BLaER1 treated with 17β-estradiol and CSF1 and Interleukin-3, amounts not matched to agents 10 nM and 100 nM (cell line): ENCODE results near the gene DDX54.

Experiments used
- H3K27ac ChIP-seq, 11 experiments: shearing (Covaris generic); formaldehyde crosslinking; 2 replicates each; pipeline ENCODE4 v1.8.1; 2022
- H3K27me3 ChIP-seq, 11 experiments: shearing (Covaris generic); formaldehyde crosslinking; 2 replicates each; pipeline ENCODE4 v1.8.1; 2022
- H3K36me3 ChIP-seq, 11 experiments: shearing (Covaris generic); formaldehyde crosslinking; 2 replicates each; pipeline ENCODE4 v1.8.1; 2022
- H3K4me1 ChIP-seq, 10 experiments: shearing (Covaris generic); formaldehyde crosslinking; 2 replicates each; pipeline ENCODE4 v1.8.1; 2022
- H3K4me2 ChIP-seq, 11 experiments: shearing (Covaris generic); formaldehyde crosslinking; 2 replicates each; pipeline ENCODE4 v1.8.1; 2022
- H3K4me3 ChIP-seq, 10 experiments: shearing (Covaris generic); formaldehyde crosslinking; 2 replicates each; pipeline ENCODE4 v1.8.1; 2022
- H3K9ac ChIP-seq, 11 experiments: shearing (Covaris generic); formaldehyde crosslinking; 2 replicates each; pipeline ENCODE4 v1.8.1; 2022
- H3K9me3 ChIP-seq, 11 experiments: shearing (Covaris generic); formaldehyde crosslinking; replicated peaks in 1 of 11; 2 replicates each; pipeline ENCODE4 v1.8.1; 2022
- H4K20me1 ChIP-seq, 11 experiments: shearing (Covaris generic); formaldehyde crosslinking; 2 replicates each; pipeline ENCODE4 v1.8.1; 2022
- Cebpa-rat ChIP-seq, 11 experiments: shearing (Covaris generic); IDR thresholded peaks; 2 replicates each; pipeline ENCODE4 v1.8.1; 2022

DDX54 gene

DNA sequence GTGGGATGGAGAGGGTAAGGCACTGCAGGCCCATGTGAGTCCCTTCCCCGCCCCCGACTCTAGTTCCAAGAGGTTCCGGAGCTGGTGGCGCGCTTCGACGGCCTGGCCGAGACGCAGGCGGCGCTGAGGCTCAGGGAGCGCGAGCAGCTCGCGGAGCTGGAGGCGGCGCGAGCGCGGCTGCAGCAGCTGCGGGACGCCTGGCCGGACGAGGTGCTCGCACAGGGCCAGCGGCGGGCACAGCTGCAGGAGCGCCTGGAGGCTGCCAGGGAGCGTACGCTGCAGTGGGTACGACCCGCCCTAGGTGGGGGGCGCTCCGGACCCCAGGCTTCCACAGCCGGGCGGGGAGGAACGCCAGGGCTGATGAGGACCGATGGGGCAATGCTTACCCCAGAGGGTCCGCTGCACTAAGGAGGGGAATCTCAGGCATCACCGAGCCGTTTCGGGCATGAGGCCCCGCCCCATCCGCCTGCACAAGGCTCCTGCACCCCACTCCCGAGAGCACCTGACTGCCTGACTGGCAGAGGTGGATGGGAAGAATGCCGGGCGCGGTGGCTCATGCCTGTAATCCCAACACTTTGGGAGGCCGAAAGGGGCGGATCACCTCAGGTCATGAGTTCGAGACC lies 30.8 kb downstream of the DDX54 start:
- peaks cover 23 to 34% (median 28%) of the 10 kb centered on the region in 11 experiments for H3K36me3 ChIP-seq
- H4K20me1 ChIP-seq = peaks cover 0 to 77% (median 59%) of the 10 kb centered on the region in 11 experiments; a peak in 19 of 22 replicates
- H3K9ac ChIP-seq = peak overlapping the region in 6 of 11 experiments; percentile 0 to 62 (median 25); a peak in 7 of 22 replicates
- no peak overlapping the region for H3K27ac ChIP-seq
- peak overlapping the region; percentile 22 to 59 (median 42); a peak in 17 of 20 replicates for H3K4me3 ChIP-seq
- no peak for TF ChIP-seq Cebpa-rat (IDR thresholded peaks at IDR 0.05)
- no peaks in the 10 kb centered on the region for H3K9me3 ChIP-seq
- peaks cover 32 to 87% (median 70%) of the 10 kb centered on the region in 10 experiments for H3K4me1 ChIP-seq
- peaks cover 62 to 77% (median 72%) of the 10 kb centered on the region in 11 experiments for H3K27me3 ChIP-seq
- H3K4me2 ChIP-seq = peak overlapping the region; percentile 86 to 99 (median 93)

DNA sequence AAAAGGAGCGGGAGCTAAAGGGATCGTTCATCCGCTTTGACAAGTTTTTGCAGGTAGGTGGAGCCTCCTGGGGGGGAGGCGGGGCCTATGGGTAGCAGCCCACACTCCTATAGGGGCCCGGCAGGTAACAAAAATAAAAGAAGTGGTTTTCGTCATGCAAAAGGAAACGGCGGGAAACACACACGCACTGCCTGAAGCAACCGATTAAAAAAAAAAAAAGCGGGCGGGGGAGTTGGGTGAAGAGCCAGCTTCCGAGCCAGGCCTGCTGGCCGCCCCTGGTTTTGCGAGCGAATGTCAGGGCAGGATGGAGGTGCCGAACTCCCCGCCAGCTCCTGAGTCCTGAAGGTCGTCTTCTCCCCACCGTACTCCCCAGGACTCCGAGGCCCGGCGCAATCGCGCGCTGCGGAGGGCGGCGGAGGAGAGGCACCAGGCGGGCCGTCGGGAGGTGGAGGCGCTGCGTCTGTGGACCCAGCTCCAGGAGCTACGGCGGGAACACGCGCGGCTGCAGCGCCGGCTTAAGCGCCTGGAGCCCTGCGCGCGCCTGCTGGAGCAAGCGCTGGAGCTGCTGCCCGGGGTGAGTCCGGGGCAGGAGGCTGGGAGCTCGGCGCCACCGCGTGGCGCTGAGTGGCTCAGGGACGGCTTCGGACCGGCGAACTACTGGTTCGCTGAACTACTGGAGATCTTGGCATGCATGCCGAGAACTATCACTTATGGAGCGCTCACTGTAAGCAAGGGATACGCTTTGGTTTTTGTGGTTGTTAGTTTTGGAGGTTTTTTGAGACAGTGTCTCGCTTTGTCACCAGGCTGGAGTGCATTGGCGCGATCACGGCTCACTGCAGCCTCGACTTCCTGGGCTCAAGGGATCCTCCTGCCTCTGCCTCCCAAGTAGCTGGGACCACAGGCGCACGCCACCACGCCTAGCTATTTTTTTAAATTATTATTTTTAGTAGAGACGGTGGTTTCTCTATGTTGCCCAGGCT lies 32.2 kb downstream of the DDX54 start:
- H3K27me3 ChIP-seq = peaks cover 62 to 77% (median 70%) of the 10 kb centered on the region in 11 experiments
- peak overlapping the region in 4 of 11 experiments; percentile 13 to 48 (median 35); a peak in 3 of 22 replicates for H3K27ac ChIP-seq
- H4K20me1 ChIP-seq = peaks cover 0 to 63% (median 46%) of the 10 kb centered on the region in 11 experiments; a peak in 18 of 22 replicates
- TF ChIP-seq Cebpa-rat (IDR thresholded peaks at IDR 0.05) = no peak
- H3K4me2 ChIP-seq = peak overlapping the region; percentile 86 to 99 (median 93)
- peak overlapping the region in 9 of 11 experiments; percentile 9 to 72 (median 54); a peak in 17 of 22 replicates for H3K9ac ChIP-seq
- H3K4me3 ChIP-seq = peak overlapping the region; percentile 51 to 68 (median 54)
- no peaks in the 10 kb centered on the region for H3K9me3 ChIP-seq
- H3K36me3 ChIP-seq = peaks cover 10 to 20% (median 15%) of the 10 kb centered on the region in 11 experiments
- H3K4me1 ChIP-seq = peaks cover 32 to 81% (median 60%) of the 10 kb centered on the region in 10 experiments

DNA sequence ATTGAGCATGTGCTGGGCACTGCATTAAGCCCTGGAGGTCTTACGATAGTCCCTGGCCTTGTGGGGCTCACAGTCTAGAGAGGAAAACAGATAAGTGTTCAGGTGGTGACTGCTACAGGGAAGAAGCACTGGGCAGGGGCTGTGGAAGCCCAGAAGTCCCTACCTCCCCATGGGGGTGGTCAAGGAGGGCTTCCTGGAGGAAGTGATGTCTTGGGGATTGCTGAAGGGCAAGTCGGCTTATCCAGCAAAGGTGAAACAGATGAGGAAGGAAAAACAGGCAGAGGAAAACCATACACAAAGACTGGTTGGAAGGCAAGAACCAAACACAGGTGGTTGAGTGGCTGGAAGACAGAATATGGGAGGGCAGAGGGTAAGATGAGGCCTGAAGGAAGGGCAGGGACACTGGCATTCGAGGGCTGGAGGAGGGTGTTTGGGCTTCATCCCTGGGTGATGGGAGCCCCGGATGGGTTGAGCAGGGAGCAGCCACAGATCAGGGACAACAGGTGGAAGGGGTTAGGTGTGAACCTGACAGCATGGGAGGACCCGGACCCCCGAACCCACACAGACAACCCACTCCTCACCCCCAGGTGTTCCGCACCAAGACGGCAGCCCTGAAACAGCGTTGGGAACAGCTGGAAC lies 33.0 kb downstream of the DDX54 start:
- Histone ChIP-seq H3K27ac (peak overlapping the region in 1 of 11 experiments; percentile 38; a peak in 1 of 22 replicates), H3K4me2 (peak overlapping the region; percentile 86 to 99 (median 93)), H3K9ac (peak overlapping the region in 6 of 11 experiments; percentile 30 to 72 (median 64); a peak in 9 of 22 replicates), H4K20me1 (peaks cover 0 to 55% (median 38%) of the 10 kb centered on the region in 11 experiments; a peak in 18 of 22 replicates), H3K36me3 (peaks cover 2 to 12% (median 7%) of the 10 kb centered on the region in 11 experiments; a peak in 21 of 22 replicates), H3K4me1 (peaks cover 32 to 73% (median 53%) of the 10 kb centered on the region in 10 experiments), H3K9me3 (peaks cover 0 to 2% (median 0%) of the 10 kb centered on the region in 11 experiments; a peak in 4 of 22 replicates), H3K4me3 (peak overlapping the region; percentile 51 to 68 (median 54); a peak in 19 of 20 replicates), H3K27me3 (peaks cover 59 to 69% (median 62%) of the 10 kb centered on the region in 11 experiments)
- no peak for TF ChIP-seq Cebpa-rat (IDR thresholded peaks at IDR 0.05)

DNA sequence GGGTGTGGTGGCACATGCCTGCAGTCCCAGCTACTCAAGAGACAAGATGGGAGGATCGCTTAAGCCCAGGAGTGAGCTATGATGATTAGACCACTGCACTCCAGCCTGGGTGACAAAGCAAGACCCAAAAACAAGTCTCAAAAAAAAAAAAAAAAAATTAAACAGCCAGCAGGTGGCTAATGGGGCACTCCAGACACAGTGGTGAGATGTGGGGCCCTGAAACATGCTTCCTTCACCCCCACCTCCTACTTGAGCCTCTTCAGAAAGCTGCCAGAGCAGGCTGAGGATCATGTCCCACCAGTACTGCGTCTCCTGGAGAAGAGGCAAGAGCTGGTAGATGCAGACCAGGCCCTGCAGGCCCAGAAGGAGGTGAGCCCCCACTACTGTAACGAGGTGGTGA lies 33.6 kb downstream of the DDX54 start:
- peaks cover 0 to 48% (median 31%) of the 10 kb centered on the region in 11 experiments; a peak in 17 of 22 replicates for H4K20me1 ChIP-seq
- H3K36me3 ChIP-seq = peaks cover 0 to 5% (median 2%) of the 10 kb centered on the region in 11 experiments; a peak in 4 of 22 replicates
- TF ChIP-seq Cebpa-rat (IDR thresholded peaks at IDR 0.05) = no peak
- no peak overlapping the region for H3K9ac ChIP-seq
- H3K27me3 ChIP-seq = peaks cover 52 to 62% (median 55%) of the 10 kb centered on the region in 11 experiments
- no peak overlapping the region for H3K27ac ChIP-seq
- H3K9me3 ChIP-seq = peaks cover 0 to 8% (median 0%) of the 10 kb centered on the region in 11 experiments; a peak in 7 of 22 replicates
- H3K4me1 ChIP-seq = peaks cover 32 to 70% (median 53%) of the 10 kb centered on the region in 10 experiments
- peak overlapping the region in 4 of 11 experiments; percentile 93 to 98 (median 95); a peak in 6 of 22 replicates for H3K4me2 ChIP-seq
- H3K4me3 ChIP-seq = no peak overlapping the region

DNA sequence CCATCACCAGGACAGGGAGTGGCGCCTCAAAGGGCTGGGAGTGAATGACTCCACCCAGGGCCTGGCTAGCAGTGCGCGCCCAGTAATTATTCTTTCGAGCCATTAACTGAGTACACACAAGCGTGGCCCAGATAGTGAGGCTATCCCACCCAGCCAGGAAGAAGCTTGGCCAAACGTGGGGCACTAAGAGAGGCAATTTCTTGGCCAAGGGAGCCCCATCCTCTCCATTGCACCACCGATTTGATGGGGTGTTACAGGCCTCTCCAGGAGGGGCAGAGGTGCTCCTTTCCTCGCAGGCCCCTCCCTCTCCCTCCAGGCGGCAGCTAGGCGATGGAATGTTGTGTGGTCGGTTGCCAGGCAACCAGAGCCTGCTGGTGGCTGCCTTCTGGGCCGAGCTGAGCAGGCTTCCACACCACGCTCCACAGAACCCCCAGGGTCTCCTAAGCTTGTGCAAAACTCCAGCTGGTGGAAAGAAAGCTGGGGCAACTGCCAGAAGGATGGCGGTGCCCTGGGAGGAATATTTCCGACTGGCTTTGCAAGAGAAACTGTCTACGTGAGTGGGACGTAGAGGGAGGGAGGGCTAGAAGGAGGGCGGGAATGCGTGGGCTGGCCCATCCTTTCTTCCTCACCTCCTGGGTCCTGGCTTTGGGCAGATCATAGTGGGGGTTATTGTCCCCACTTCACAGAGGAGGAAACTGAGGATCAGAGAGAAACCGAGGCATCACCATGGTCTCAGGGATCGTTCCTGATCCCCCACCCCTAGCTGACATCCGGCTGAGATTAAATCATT lies 35.7 kb downstream of the DDX54 start, which contains the start of gene CFAP73:
Gene CFAP73 (plus strand): TSS at position 364 of the 790 bp plus-strand sequence. CDS start 134 bp downstream, at position 498.
- Histone ChIP-seq H3K36me3 (no peaks in the 10 kb centered on the region), H4K20me1 (peaks cover 0 to 27% (median 10%) of the 10 kb centered on the region in 11 experiments; a peak in 16 of 22 replicates), H3K4me1 (peaks cover 17 to 58% (median 43%) of the 10 kb centered on the region in 10 experiments), H3K9ac (peak within 1 kb of the TSS in 2 of 11 experiments; percentile 30 to 37; a peak in 3 of 22 replicates), H3K27me3 (peaks cover 31 to 41% (median 34%) of the 10 kb centered on the region in 11 experiments), H3K4me3 (no peak within 1 kb of the TSS), H3K27ac (peak within 1 kb of the TSS in 4 of 11 experiments; percentile 14 to 70 (median 57); a peak in 7 of 22 replicates), H3K4me2 (peak within 1 kb of the TSS in 10 of 11 experiments; percentile 29 to 76 (median 56); a peak in 20 of 22 replicates), H3K9me3 (peaks cover 0 to 9% (median 3%) of the 10 kb centered on the region in 11 experiments; a peak in 7 of 22 replicates)
- peak in 5 of 11 experiments; percentile 14 to 93 (median 49); a peak in 7 of 22 replicates for TF ChIP-seq Cebpa-rat (IDR thresholded peaks at IDR 0.05)

DNA sequence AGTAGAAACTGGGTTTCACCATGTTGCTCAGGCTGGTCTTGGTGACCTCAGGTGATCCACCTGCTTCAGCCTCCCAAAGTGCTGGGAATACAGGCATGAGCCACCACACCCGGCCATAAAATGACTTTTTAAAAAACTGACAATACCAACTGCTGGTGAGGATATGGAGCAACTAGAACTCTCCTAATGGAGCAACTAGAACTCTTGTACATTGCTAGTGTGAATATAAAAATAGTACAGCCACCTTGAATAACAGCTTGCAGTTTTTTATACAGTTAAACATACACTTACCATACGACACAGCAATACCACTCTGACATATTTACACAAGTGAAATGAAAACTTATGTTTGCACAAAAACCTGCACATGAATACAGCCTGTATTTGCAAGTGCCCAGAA lies 38.3 kb downstream of the DDX54 start:
- Histone ChIP-seq H3K9me3 (peaks cover 0 to 9% (median 3%) of the 10 kb centered on the region in 11 experiments; a peak in 7 of 22 replicates), H3K4me3 (no peak overlapping the region), H3K27ac (no peak overlapping the region), H4K20me1 (peaks cover 0 to 5% (median 0%) of the 10 kb centered on the region in 11 experiments; a peak in 1 of 22 replicates), H3K4me2 (no peak overlapping the region), H3K36me3 (no peaks in the 10 kb centered on the region), H3K4me1 (peaks cover 24 to 43% (median 32%) of the 10 kb centered on the region in 10 experiments), H3K9ac (no peak overlapping the region), H3K27me3 (peaks cover 5 to 16% (median 9%) of the 10 kb centered on the region in 11 experiments)
- no peak for TF ChIP-seq Cebpa-rat (IDR thresholded peaks at IDR 0.05)
